AG04449 (cell line): ENCODE data around the gene WDR88.

Source experiments
- CTCF ChIA-PET: fragments of 350-600 bp; formaldehyde crosslinking; extraction: SDS; loops from one replicate; lab custom pipeline; 2021; ENCODE audit warnings: antibody characterized with exemption; lab: Yijun Ruan, JAX
- POLR2A ChIA-PET: fragments of 400-600, 350-600 bp; formaldehyde crosslinking; extraction: SDS; loops from one replicate; lab custom pipeline; 2020; ENCODE audit warnings: antibody characterized with exemption, inconsistent platforms; lab: Yijun Ruan, JAX
- DNase-seq: peaks from one replicate; pipeline ENCODE4 v3.0.0-alpha.2; 2010; ENCODE audit warnings: low read depth, low spot score
- H3K4me3 ChIP-seq: 2 replicates; pipeline ENCODE4 v1.5.1; 2011; ENCODE audit warnings: low read depth, mild to moderate bottlenecking, control low read depth, low read length
- TF ChIP-seq, protein P1 (sequence below): IDR thresholded peaks from one replicate; pipeline ENCODE4 v1.5.1; 2011; ENCODE audit warnings: mild to moderate bottlenecking, moderate library complexity, low read length, control low read depth, inconsistent platforms; ENCODE audit not compliant: insufficient read depth; ENCODE audit errors: missing control alignments

WDR88 gene

DNA sequence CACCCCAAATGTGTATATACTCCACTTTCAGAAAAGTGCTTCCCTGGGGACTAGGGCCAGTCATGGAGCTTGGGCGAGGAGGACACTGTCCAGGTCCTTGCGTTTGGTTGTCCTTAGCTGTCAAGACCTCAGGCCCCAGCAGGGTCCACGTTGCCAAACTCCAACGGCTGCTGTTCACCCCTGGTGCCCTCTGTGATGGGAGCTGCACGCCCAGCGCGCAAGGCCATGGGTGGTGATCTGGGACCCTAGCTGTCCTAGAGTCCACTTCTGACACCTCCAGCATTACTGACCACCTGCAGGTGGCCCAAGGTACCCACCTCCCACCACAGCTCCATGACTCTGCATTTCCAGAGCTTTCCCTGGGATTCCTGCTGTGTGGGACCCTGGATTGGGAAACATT lies 66.3 kb downstream of the WDR88 start:
- ChIA-PET POLR2A (no interaction called here), CTCF (interaction anchor here (0.7 to 4.9 kb wide), 4 partner anchors 13 to 72 kb away, joined by 3 to 66 read pairs (median 4); no protein-coding TSS in a partner anchor)
- no peak for DNase-seq
- TF ChIP-seq, protein P1, sequence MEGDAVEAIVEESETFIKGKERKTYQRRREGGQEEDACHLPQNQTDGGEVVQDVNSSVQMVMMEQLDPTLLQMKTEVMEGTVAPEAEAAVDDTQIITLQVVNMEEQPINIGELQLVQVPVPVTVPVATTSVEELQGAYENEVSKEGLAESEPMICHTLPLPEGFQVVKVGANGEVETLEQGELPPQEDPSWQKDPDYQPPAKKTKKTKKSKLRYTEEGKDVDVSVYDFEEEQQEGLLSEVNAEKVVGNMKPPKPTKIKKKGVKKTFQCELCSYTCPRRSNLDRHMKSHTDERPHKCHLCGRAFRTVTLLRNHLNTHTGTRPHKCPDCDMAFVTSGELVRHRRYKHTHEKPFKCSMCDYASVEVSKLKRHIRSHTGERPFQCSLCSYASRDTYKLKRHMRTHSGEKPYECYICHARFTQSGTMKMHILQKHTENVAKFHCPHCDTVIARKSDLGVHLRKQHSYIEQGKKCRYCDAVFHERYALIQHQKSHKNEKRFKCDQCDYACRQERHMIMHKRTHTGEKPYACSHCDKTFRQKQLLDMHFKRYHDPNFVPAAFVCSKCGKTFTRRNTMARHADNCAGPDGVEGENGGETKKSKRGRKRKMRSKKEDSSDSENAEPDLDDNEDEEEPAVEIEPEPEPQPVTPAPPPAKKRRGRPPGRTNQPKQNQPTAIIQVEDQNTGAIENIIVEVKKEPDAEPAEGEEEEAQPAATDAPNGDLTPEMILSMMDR, result no peak
- H3K4me3 ChIP-seq, result no peak overlapping the region

DNA sequence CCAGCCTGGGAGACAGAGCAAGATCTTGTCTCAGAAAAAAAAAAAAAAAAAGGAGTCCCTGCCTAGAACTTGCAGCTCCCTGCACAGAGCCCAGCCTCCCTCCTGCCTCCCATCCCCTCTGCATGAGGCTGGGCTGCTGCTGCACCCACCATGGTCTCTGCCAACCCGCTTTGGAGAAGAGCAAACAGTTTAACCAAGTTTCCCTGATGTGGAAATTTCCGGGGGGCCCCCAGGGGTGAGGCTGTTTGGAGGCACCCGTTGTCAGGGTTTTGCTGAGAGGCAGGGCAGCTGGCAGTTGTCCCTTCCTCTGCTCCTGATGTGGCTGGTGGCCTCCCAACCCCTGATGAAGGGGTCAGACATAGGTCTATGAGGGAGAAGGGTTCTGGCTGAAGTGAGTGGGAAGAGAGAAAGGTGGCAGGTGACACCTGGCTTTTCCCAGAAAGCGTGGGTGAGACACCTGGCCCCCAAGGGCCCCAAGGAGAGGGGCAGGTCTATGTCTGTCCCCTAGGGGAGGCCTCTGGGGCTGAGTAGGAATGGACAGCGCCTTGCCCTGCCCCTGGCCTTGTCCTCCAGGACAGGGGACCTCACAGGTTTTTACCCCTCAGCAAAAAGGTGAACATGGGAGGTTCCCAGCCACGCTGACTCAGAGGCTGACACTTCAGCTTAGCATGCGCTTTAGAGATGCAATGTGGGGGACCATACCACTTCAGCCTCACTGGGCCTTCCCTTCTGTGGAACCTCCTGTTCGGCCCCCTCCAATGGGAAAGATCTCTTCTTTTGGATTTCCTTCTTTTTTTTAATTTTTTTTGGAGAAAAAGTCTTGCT lies 67.7 kb downstream of the WDR88 start:
- no peak overlapping the region for H3K4me3 ChIP-seq
- POLR2A ChIA-PET, result no interaction called here
- TF ChIP-seq, protein P1, result no peak
- CTCF ChIA-PET, result interaction anchor here (1.0 to 4.9 kb wide), 2 partner anchors 14 to 15 kb away, joined by 5 to 66 read pairs; no protein-coding TSS in a partner anchor
- DNase-seq, result no peak

DNA sequence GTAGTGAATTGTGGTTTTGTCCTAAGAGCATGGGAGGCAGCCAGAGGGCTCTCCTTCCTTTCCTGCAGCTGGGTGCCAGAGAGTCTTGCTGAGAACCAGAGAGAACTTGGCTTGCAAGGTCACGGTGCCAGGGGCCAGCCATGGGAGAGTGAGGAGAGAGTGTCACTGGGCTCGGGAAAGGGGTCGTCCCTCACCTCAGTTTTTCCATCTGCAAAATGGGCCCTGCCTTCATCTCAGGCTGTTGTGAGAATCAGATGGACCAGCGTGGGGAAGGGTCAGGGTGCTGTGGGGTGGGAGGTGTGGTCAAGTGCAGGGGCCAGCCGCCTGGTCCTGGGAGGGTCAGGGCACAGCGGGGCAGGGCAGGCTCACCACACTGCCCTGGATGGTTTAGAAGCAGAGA lies 69.6 kb downstream of the WDR88 start:
- CTCF ChIA-PET, result no interaction called here
- POLR2A ChIA-PET, result no interaction called here
- TF ChIP-seq, protein P1, result no peak
- no peak for DNase-seq
- no peak overlapping the region for H3K4me3 ChIP-seq

DNA sequence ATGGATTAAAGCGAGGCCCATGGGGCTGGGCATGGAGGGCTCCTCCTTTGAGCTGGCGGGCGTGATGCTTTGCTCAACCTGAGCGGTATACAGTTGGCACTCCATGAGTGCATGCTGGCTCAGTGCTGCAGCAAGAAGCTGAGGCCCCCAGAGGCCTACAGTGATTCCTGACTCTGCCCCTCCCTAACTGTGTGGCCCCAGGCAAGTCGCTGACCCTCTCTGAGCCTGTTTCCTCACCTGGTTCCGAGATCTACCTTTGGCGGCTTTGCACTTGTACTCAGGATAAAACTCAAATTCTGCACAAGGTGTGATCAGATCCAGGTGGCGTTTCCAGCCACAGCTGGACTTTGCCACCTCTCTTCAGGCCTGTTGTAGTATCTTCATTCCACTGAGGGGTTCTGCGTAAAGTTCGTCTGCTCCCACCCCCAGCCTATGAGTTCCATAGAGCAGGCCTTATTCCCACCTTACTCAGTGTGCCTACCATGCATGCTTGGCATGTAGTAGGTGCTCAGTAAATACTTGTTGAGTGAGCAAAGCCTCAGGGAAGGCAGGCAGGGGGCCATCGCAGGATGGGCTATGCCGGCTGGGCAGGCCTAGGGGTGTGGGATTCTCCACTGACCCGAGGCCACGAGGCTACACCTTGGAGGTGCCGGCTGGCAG lies 70.1 kb downstream of the WDR88 start:
- POLR2A ChIA-PET, result no interaction called here
- no peak overlapping the region for H3K4me3 ChIP-seq
- TF ChIP-seq, protein P1, result no peak
- CTCF ChIA-PET, result interaction anchor here (1.2 kb wide), 1 partner anchor 18 kb away, joined by 4 read pairs; no protein-coding TSS in a partner anchor
- DNase-seq, result no peak

DNA sequence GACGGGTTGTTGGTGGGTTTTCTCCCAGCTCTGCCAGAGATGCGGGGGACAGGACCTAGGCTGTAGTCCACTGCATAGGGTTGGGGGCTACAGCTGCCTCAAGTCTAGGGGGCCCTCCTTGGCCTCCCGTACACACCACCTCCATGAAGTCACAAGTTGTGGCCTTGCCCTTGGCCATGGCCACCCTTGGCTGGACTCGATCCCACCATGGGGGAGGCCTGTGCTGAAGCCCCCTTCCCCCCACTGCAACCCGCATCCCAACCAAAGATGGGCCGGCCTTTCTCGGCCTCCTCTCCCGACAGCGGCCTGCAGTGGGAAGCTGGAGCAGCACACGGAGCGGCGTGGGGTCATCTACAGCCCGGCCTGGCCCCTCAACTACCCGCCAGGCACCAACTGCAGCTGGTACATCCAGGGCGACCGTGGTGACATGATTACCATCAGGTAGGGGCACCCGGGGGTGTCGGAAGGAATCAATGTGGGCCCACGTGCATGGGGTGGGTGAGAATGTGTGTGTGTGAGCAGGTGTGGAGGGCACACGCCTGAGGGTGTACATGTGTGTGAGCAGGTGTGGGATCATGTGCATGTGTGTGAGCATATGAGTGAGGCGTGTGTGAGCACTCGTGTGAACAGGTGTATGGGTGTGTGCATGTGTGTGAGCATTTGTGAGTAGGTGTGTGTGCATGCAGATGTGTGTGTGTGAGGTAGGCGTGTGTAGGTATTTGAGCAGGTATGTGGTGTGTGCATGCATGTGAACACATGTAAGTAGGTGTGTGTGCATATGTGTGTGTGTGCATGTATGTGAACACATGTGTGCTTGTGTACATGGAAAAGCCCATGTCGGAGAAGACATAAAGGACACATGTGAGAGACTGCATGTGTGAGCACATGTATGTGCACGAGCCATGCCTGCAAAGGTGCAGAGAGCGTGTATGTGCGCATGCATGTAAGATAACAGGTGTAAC lies 70.9 kb downstream of the WDR88 start:
- CTCF ChIA-PET, result interaction anchor here (1.2 kb wide), 1 partner anchor 18 kb away, joined by 4 read pairs; no protein-coding TSS in a partner anchor
- TF ChIP-seq, protein P1, result no peak
- POLR2A ChIA-PET, result no interaction called here

More for the DNA sequence above, 70.9 kb downstream of the WDR88 start:
- no peak for DNase-seq
- H3K4me3 ChIP-seq, result no peak overlapping the region
